Colon (tissue), 2 donors: ENCODE measurements around the gene MXD3.
"Not testable (repeated sequence)": the region's sequence is repeated elsewhere in the genome, so short reads cannot be mapped to it uniquely, and the experiment has no call there.

Experiments
- FAIRE-seq: peaks from 2 replicates; lab custom pipeline; 2012; peaks lifted over from hg19 to GRCh38; lab: Jason Lieb, UNC
- donor health status: control.
- donor health status: control.

The MXD3 gene

GRCh38 chr5:177343000-177343399, 31.3 kb upstream of the MXD3 start:
- FAIRE-seq = not testable (repeated sequence)

GRCh38 chr5:177339107-177339638, 27.5 kb upstream of the MXD3 start:
- FAIRE-seq = no peak

GRCh38 chr5:177338251-177339106, 26.8 kb upstream of the MXD3 start:
- FAIRE-seq = no peak

GRCh38 chr5:177336603-177337494, 25.2 kb upstream of the MXD3 start:
- no peak for FAIRE-seq

- no peak for FAIRE-seq
Measured at GRCh38 chr5:177336112-177336511, 24.4 kb upstream of the MXD3 start.

GRCh38 chr5:177335701-177336065, 24.0 kb upstream of the MXD3 start:
- no peak for FAIRE-seq

- FAIRE-seq = no peak
Measured at GRCh38 chr5:177334781-177335700, 23.3 kb upstream of the MXD3 start.

- FAIRE-seq = no peak
Measured at GRCh38 chr5:177334155-177334551, 22.5 kb upstream of the MXD3 start.

GRCh38 chr5:177333420-177334154, 21.9 kb upstream of the MXD3 start:
- FAIRE-seq = no peak

GRCh38 chr5:177332896-177333260, 21.2 kb upstream of the MXD3 start:
- FAIRE-seq = no peak

GRCh38 chr5:177332031-177332895, 20.6 kb upstream of the MXD3 start:
- no peak for FAIRE-seq

GRCh38 chr5:177330991-177331842, 19.5 kb upstream of the MXD3 start:
- no peak for FAIRE-seq

- no peak for FAIRE-seq
Measured at GRCh38 chr5:177329883-177330282, 18.2 kb upstream of the MXD3 start.

GRCh38 chr5:177328545-177329231, 17.0 kb upstream of the MXD3 start:
- FAIRE-seq = no peak

GRCh38 chr5:177327539-177328522, 16.1 kb upstream of the MXD3 start:
- FAIRE-seq = no peak

- no peak for FAIRE-seq
Measured at GRCh38 chr5:177325868-177326381, 14.2 kb upstream of the MXD3 start.

- no peak for FAIRE-seq
Measured at GRCh38 chr5:177320879-177321278, 9.2 kb upstream of the MXD3 start.
